SU-DHL-6 (cell line): ENCODE results near the gene LHX4.

Source experiments
- H2AFZ ChIP-seq: fragments of 200-600 bp; sonication (generic); 2 replicates; pipeline ENCODE4 v1.6.1; 2014; ENCODE audit warnings: low read depth, mild to moderate bottlenecking, moderate library complexity, mixed read lengths, antibody characterized with exemption, low read length; ENCODE audit not compliant: severe bottlenecking
- H3F3A ChIP-seq: fragments of 200-600 bp; shearing (Covaris generic); 2 replicates; pipeline ENCODE4 v1.6.0; 2016; ENCODE audit warnings: antibody characterized with exemption, mild to moderate bottlenecking; ENCODE audit not compliant: insufficient read depth
- H3K27ac ChIP-seq: fragments of 200-600 bp; sonication (generic); 2 replicates; pipeline ENCODE4 v1.5.1; 2016; ENCODE audit warnings: low read depth, mild to moderate bottlenecking, low read length, moderate library complexity, mixed read lengths
- H3K27me3 ChIP-seq: fragments of 200-600 bp; sonication (generic), shearing (Covaris generic); 2 replicates; pipeline ENCODE4 v1.6.0; 2014; ENCODE audit warnings: mild to moderate bottlenecking, low read length
- H3K36me3 ChIP-seq: fragments of 200-600 bp; sonication (generic); 2 replicates; pipeline ENCODE4 v1.6.1; 2014; ENCODE audit warnings: mild to moderate bottlenecking, low read length, mixed read lengths
- H3K4me2 ChIP-seq: fragments of 300-600, 200-600 bp; shearing (Covaris generic), sonication (generic); 2 replicates; pipeline ENCODE4 v1.6.0; 2014; ENCODE audit warnings: low read length, low read depth, mild to moderate bottlenecking; ENCODE audit not compliant: poor library complexity, severe bottlenecking
- H3K4me3 ChIP-seq: fragments of 200-600 bp; sonication (generic); 2 replicates; pipeline ENCODE4 v1.5.1; 2014; ENCODE audit warnings: antibody characterized with exemption, low read length, mild to moderate bottlenecking, mixed read lengths; ENCODE audit not compliant: insufficient read depth, poor library complexity, severe bottlenecking
- H3K79me2 ChIP-seq: fragments of 200-600 bp; sonication (generic); 2 replicates; pipeline ENCODE4 v1.6.1; 2014; ENCODE audit warnings: mild to moderate bottlenecking, low read length, moderate library complexity; ENCODE audit not compliant: insufficient read depth
- H3K9ac ChIP-seq: fragments of 200-600 bp; sonication (generic); 2 replicates; pipeline ENCODE4 v1.7.0; 2014; ENCODE audit warnings: mild to moderate bottlenecking, low read length
- H3K9me2 ChIP-seq: fragments of 200-600 bp; sonication (generic); replicated peaks from 2 replicates; pipeline ENCODE4 v1.6.1; 2014; ENCODE audit warnings: low read length; ENCODE audit not compliant: insufficient read depth
- H3K9me3 ChIP-seq: fragments of 200-600 bp; sonication (generic); 2 replicates; pipeline ENCODE4 v1.6.1; 2014; ENCODE audit warnings: low read length, mixed read lengths; ENCODE audit not compliant: insufficient read depth
- H4K20me1 ChIP-seq: fragments of 200-600 bp; sonication (generic); 2 replicates; pipeline ENCODE4 v1.6.1; 2014; ENCODE audit warnings: low read depth, mild to moderate bottlenecking, antibody characterized with exemption, low read length, moderate library complexity, mixed read lengths
- CTCF ChIP-seq: fragments of 200-600 bp; sonication (generic); IDR thresholded peaks from one replicate; pipeline ENCODE4 v1.5.1; 2017; ENCODE audit warnings: antibody characterized with exemption, mild to moderate bottlenecking, low read length, moderate library complexity; ENCODE audit not compliant: insufficient read depth, poor library complexity, severe bottlenecking
- EZH2phosphoT487 ChIP-seq: fragments of 200-600 bp; sonication (generic), shearing (Covaris generic); conservative IDR thresholded peaks from 2 replicates; pipeline ENCODE4 v1.6.1; 2018; ENCODE audit warnings: mild to moderate bottlenecking, antibody characterized with exemption, low read length, moderate library complexity, mixed read lengths

The LHX4 gene

GRCh38 chr1:180279651-180280050 is 49.6 kb downstream of the LHX4 start:
- no peaks in the 10 kb centered on the region for H3K79me2 ChIP-seq

GRCh38 chr1:180280617-180281016 is 50.6 kb downstream of the LHX4 start:
- Histone ChIP-seq H3K36me3 (no peaks in the 10 kb centered on the region), H3K4me2 (no peak overlapping the region), H4K20me1 (no peaks in the 10 kb centered on the region), H3K9ac (no peak overlapping the region), H3K4me3 (no peak overlapping the region), H3K27ac (no peak overlapping the region), H2AFZ (no peak overlapping the region), H3K79me2 (no peaks in the 10 kb centered on the region), H3K27me3 (no peaks in the 10 kb centered on the region), H3F3A (no peaks in the 10 kb centered on the region), H3K9me3 (no peaks in the 10 kb centered on the region), H3K9me2 (no peaks in the 10 kb centered on the region)
- TF ChIP-seq CTCF = no peak
- TF ChIP-seq EZH2phosphoT487 = no peak

More at GRCh38 chr1:180279651-180280050, 49.6 kb downstream of the LHX4 start:
- Histone ChIP-seq H3K4me2 (no peak overlapping the region), H3K27me3 (no peaks in the 10 kb centered on the region), H3K9ac (no peak overlapping the region), H3K9me2 (no peaks in the 10 kb centered on the region), H3K36me3 (no peaks in the 10 kb centered on the region), H4K20me1 (no peaks in the 10 kb centered on the region), H3F3A (no peaks in the 10 kb centered on the region), H3K4me3 (no peak overlapping the region), H2AFZ (no peak overlapping the region), H3K27ac (no peak overlapping the region), H3K9me3 (no peaks in the 10 kb centered on the region)
- TF ChIP-seq EZH2phosphoT487 (no peak), CTCF (no peak)

- H3K36me3 ChIP-seq = peaks cover 3% of the 10 kb centered on the region; the same call in 1 of the 2 replicates
- H2AFZ ChIP-seq = no peak overlapping the region
- H3K9me3 ChIP-seq = no peaks in the 10 kb centered on the region
- H3K9ac ChIP-seq = no peak overlapping the region
- H3K27me3 ChIP-seq = no peaks in the 10 kb centered on the region
- no peaks in the 10 kb centered on the region for H3K9me2 ChIP-seq
- peaks cover 7% of the 10 kb centered on the region; the same call in 1 of the 2 replicates for H3F3A ChIP-seq
- H3K4me2 ChIP-seq = no peak overlapping the region
- no peaks in the 10 kb centered on the region for H4K20me1 ChIP-seq
- H3K79me2 ChIP-seq = no peaks in the 10 kb centered on the region
- no peak overlapping the region for H3K4me3 ChIP-seq
- H3K27ac ChIP-seq = no peak overlapping the region
- TF ChIP-seq CTCF = no peak
- no peak for TF ChIP-seq EZH2phosphoT487
Observed at GRCh38 chr1:180281490-180281889, 51.4 kb downstream of the LHX4 start.
